KBM-7 (cell line): ENCODE data around the gene PCNX3.

Experiments used
- DNase-seq: peaks from one replicate; pipeline ENCODE4 v3.0.0-alpha.2; 2015
- in situ Hi-C: fragments of 300-500 bp; cut with MboI; formaldehyde crosslinking; loops from 2 replicates; pipeline ENCODE4 v1.14.3; 2020; ENCODE audit warnings: low sequenced_read_pairs, low pct_unique_long_range_greater_than_20kb, mixed read lengths

The PCNX3 gene

GRCh38 chr11:65616575-65617001, 1.0 kb downstream of the PCNX3 start:
- DNase-seq = no peak
- in situ Hi-C loops = no loop called here

- in situ Hi-C loops = no loop called here
- DNase-seq = no peak
Observed at GRCh38 chr11:65617136-65617850, 1.7 kb downstream of the PCNX3 start.

- in situ Hi-C loops = no loop called here
- no peak for DNase-seq
Observed at GRCh38 chr11:65617990-65618751, 2.6 kb downstream of the PCNX3 start.

- in situ Hi-C loops = no loop called here
- no peak for DNase-seq
Observed at GRCh38 chr11:65618763-65619162, 3.2 kb downstream of the PCNX3 start.

GRCh38 chr11:65619281-65619928, 3.8 kb downstream of the PCNX3 start:
- no peak for DNase-seq
- in situ Hi-C loops = no loop called here

GRCh38 chr11:65620666-65621065, 5.1 kb downstream of the PCNX3 start:
- in situ Hi-C loops = no loop called here
- no peak for DNase-seq

- no peak for DNase-seq
- in situ Hi-C loops = no loop called here
Observed at GRCh38 chr11:65621460-65621859, 5.9 kb downstream of the PCNX3 start.

- in situ Hi-C loops = no loop called here
Observed at GRCh38 chr11:65622011-65622410, 6.4 kb downstream of the PCNX3 start.

GRCh38 chr11:65623177-65623576, 7.6 kb downstream of the PCNX3 start:
- no peak for DNase-seq
- in situ Hi-C loops = no loop called here

More at GRCh38 chr11:65622011-65622410, 6.4 kb downstream of the PCNX3 start:
- DNase-seq = no peak

GRCh38 chr11:65623852-65624616, 8.5 kb downstream of the PCNX3 start:
- no peak for DNase-seq
- in situ Hi-C loops = no loop called here

- in situ Hi-C loops = no loop called here
- DNase-seq = no peak
Observed at GRCh38 chr11:65624931-65625627, 9.5 kb downstream of the PCNX3 start.

- peak; percentile 79 for DNase-seq
- in situ Hi-C loops = no loop called here
Observed at GRCh38 chr11:65625628-65626342, 10.2 kb downstream of the PCNX3 start.

GRCh38 chr11:65627202-65627601, 11.6 kb downstream of the PCNX3 start:
- DNase-seq = no peak
- in situ Hi-C loops = no loop called here

GRCh38 chr11:65629579-65629978, 14.0 kb downstream of the PCNX3 start:
- DNase-seq = no peak
- in situ Hi-C loops = no loop called here

- no peak for DNase-seq
- in situ Hi-C loops = no loop called here
Observed at GRCh38 chr11:65630215-65630614, 14.6 kb downstream of the PCNX3 start.

- no peak for DNase-seq
- in situ Hi-C loops = no loop called here
Observed at GRCh38 chr11:65633390-65634108, 18.0 kb downstream of the PCNX3 start.

- in situ Hi-C loops = no loop called here
- no peak for DNase-seq
Observed at GRCh38 chr11:65634109-65634436, 18.5 kb downstream of the PCNX3 start.

GRCh38 chr11:65634440-65634839, 18.9 kb downstream of the PCNX3 start:
- in situ Hi-C loops = no loop called here

More at GRCh38 chr11:65634440-65634839, 18.9 kb downstream of the PCNX3 start:
- no peak for DNase-seq
